Prostate gland (tissue), 2 donors: ENCODE results near the gene TAS2R14.

Source experiments
- CTCF ChIP-seq, 4 experiments: fragments of 200-600 bp in 2 of 4; fragments of 450-650 bp in 2 of 4; sonication (generic) in 2 of 4; IDR thresholded peaks; 1 replicate in 3 of 4; 2 replicates in 1 of 4; pipeline ENCODE4 v1.5.1; 2016 to 2019; ENCODE audit warnings: antibody characterized with exemption in 4 of 4, mild to moderate bottlenecking in 2 of 4, moderate library complexity in 2 of 4
- POLR2A ChIP-seq: fragments of 450-650 bp; IDR thresholded peaks from one replicate; pipeline ENCODE4 v1.6.1; 2016; ENCODE audit warnings: antibody characterized with exemption, mild to moderate bottlenecking
- POLR2AphosphoS5 ChIP-seq: sonication (generic); formaldehyde crosslinking; IDR thresholded peaks from one replicate; pipeline ENCODE4 v1.6.1; 2017; ENCODE audit warnings: antibody characterized with exemption

DNA sequence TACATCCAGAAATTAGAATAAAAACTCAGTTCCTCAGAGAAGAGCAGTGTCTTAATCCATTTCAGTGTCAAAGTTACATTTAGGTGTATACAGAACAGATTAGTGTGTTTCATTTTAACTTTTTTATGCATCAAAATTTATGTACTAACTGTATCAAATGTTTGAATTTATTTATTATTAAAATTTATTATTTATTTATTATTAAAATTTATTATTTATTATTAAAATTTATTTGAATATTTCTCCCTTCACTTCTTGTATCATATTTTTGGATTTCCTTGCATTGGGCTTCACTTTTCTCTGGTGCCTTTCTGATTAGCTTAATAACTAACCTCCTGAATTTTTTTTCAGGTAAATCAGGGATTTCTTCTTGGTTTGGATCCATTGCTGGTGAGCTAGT lies 2.3 kb upstream of the TAS2R14 start:
- TF ChIP-seq CTCF (IDR thresholded peaks at IDR 0.05) (no peak), POLR2A (no peak), POLR2AphosphoS5 (no peak)
